GM19372 (cell line): ENCODE results near the gene SEC23IP.
A peak's percentile ranks its signal among the peaks of the same experiment; 100 is the strongest.
"Not testable (repeated sequence)": the region's sequence is repeated elsewhere in the genome, so short reads cannot be mapped to it uniquely, and the experiment has no call there.

Experiments
- ATAC-seq: cut with Tn5 transposase; IDR thresholded peaks from one replicate; pipeline ENCODE4 v1.9.1; 2021; ENCODE audit warnings: mild to moderate bottlenecking, low read depth, moderate library complexity; ENCODE audit not compliant: unreplicated experiment

Gene SEC23IP

DNA sequence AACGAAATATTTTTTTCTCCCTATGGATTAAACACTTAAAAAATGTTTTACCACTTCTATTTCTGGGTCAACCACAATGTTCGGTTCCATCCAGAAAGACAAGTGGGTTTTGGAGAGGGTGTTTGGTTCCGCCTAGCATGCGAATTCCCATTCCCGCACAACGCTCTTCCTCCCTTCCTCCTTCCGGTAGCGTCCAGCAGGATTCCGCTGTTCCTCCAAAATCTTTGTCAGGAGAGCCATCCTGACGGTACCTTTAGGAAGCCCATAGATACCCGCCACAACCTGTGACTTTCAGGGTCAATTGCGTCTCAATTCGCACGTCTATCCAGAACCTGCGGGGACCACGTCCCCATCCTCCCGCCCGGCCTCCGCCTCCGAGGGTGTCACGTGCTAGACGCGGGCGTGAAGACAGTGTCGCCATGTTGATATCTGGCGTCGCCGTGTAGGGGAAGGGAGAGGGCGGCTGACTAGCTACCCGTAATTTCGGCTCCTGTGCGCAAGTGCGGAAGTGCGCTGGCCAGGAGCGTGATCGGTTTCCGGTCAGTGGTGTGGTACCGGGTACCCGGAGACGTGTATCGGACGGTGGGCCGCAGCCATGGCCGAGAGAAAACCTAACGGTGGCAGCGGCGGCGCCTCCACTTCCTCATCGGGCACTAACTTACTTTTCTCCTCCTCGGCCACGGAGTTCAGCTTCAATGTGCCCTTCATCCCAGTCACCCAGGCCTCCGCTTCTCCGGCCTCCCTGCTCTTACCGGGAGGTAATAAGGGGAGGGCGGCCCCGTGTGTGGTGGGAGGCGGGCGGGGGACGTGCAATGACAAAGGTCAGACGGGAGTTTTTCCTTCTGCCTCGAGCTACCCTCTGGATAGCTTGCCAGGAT, at the start of gene SEC23IP:
TSS of gene SEC23IP (plus strand) at position 543 of the 878 bp plus-strand sequence. CDS start at position 596, 53 bp downstream.
- ATAC-seq, result peak; percentile 99

DNA sequence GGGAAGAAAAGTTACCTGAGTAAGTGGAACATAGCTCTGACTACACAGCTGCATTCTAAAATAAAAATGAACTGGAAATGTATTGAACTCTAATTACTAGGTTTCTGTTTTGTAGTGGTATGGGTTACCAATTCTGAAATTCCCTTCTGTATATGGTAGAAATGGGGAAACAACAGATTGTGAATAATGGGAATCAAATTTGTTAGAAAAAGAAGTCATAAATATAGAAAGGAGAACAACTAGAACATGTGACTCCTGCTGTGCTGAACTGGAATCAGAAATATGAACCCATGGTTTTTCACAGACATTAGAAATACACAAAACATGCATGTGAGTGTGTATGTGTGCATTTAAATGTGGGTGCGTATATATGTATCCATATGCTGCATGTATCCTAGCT, 46.9 kb upstream of the SEC23IP start:
- ATAC-seq, result no peak

DNA sequence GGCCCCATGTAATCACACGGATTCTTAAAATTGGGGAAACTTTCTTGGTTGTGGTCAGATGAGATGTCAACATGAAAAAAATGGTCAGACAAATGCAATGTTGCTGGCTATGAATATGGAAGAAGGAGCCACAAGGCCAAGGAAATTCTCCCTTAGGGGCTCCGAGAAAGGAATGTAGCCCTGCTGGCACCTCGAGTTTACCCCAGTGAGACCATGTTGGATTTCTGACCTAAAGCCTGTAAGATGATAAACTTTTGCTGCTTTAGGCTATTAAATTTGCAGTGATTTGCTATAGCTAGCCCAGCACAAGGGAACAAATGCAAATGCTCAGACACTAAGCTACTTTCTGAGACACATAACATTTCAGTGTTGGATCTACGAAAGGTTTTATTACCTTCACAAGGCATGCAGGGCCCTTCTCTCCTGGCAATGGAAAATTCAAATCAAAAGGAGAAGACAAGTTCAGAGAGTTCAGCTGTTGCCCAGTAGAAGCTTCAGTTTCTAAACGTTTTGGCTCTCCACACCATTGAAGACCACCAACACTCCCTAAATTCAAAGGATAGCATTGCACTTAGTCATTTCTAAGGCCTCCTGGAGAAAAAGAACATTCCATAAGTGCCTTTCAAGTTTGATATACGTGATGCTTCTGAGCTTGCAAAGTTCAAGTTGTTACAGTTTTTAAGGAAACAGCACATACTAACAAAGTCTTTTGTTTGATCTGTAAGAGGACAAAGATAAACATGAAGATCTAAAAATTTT, 43.3 kb upstream of the SEC23IP start:
- no peak for ATAC-seq

DNA sequence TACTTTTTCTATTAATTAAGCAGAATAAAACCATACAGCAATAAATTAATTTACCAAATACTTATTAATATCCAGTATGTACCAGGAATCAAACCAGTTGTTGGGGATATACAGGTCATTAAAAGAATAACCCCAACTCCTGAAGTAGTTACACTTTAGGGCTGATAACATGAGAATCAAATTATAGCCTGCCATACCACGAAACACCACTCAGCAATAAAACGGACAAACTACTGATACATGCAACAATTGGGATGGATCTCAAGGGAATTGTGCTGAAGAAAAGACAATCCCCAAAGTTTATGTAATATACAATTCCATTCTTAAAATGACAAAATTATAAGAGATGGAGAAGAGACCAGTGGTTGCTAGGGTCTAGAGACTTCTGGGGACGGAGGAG, 42.6 kb upstream of the SEC23IP start:
- ATAC-seq, result no peak

DNA sequence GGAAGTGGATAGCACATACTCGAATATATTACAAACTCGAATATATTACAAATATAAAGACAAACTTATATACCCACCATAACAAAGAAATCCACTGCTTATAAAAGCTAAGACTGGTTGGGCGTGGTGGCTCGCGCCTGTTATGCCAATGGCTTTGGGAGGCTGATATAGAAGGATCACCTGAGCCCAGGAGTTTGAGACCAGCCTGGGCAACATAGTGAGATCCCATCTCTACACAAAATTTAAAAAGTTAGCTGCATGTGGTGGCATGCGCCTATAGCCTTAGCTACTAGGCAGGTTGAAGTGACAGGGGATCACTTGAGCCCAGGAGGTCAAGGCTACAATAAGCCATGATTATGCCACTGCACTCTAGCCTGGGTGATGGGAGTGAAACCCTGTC, 40.3 kb upstream of the SEC23IP start:
- no peak for ATAC-seq

DNA sequence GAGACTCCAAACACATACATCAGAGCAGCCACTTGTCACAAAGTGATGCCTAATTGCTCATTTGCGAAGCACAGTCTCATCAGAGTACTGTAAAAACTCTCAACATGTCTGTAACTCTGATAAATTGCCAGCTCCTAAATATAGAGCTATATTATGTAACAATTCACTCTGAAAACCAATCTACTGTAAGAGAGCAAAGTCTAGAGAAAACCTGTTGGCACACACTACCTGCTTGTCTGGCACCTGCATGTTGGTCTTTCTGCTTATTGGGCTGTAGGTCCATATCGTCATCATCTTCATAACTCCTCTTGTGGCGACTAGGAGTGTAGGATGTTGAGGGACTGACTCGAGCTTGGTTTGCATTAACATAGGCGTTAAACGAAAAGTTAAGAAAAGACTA, 39.7 kb upstream of the SEC23IP start:
- no peak for ATAC-seq

DNA sequence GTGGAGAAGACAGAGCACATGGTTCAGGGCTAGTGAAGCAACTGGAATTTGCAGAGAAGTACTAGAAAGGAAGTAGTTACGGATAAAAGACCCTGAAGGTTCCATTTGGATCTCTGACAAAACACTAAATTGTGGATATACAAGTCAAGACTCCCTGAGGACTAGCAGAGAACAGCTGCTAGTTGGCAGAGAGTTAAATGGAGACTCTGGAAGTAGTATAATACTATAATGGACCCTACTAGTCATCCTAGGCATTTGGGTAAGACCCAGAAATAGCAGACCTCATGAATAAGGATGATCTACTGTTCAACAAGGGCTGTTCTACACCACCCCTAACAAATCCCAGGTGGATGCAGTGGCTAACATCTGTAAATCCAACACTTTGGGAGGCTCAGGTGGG, 39.0 kb upstream of the SEC23IP start:
- ATAC-seq, result no peak

DNA sequence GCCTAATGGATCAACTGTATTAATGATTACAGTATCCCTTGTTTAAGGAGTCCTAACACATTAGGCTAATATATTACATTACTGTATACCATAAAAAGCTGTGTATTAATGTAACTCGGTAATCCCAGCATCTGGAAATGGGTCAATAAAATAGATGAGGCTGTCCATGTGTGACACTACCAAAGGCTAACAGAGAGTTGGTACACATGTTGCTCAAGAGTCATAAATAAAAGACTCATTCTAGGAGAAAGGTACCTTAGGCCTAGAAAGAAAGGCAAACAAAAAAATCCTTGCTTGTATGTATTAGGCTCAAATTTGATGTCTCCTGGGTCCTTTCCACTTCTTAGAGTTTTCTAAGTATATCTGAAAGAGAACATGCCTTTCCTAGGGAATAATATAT, 34.5 kb upstream of the SEC23IP start:
- no peak for ATAC-seq

DNA sequence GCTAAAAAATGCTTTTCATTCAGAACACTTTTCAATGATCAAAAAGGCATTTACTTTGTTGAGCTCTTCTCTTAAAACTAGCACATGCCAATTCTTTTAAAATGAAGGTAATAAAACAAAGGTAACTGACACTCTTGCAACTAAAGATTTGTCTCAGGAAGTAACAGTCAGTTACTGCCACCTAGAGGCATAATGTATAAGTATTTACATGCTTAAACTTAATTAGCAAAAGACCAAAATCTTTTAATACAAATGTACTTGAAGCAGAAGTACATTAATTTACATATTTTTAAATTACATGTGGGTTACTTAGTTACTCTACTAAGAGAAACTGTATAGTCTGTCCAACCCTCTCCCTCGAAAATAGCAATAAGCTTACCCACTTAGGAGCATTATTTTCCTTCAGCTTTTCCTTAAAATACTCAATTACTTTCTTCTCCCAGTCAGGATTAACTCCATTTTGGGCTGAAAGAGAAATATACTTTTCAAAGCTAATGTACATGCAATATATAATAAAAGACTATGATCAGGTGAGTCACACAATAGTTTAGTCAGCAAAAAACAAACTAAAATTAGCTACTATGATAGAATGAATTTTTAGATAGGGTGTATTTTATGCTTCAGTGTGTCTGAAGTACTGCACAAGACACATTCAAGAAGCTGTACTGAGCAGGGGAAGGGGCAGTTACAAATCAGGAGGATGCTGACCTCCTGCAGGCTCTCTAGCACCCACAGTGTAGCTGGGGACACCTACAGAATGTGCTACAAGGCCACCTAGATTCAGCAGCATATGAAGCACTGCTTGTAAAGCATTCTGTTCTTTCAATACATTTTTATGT, 32.9 kb upstream of the SEC23IP start:
- no peak for ATAC-seq

DNA sequence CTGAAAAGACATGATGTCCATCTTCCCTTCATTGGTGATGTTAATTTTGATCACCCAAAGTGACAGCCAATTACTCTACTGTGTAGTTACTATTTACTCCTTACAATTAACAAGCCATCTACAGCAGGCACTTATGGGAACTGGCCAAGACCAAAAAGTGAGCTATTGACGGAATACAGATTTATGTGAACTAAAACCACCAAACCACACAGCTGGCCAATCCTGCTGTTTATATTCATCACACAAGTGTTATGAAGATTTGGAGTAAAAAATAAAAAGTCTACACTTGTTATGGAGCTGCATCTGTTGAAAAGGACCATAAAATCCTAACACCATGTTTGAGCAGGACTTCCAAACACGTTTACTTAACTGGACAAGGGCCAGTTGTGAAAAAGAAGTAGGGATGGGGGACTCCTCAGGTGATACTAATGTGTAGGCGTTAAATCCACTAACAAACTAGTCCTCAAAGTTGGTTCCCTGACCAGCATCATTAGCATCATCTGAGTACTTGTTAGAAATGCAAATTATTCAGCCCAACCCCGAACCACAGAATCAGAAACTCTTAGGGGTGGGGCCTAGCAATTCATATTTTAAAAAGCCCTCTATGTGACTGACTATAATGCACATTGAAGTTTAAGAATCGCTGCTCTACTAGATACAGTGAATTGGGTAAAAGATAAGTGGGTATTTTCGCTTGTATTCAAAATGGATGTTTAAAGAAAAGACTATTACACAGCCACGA, 31.5 kb upstream of the SEC23IP start:
- ATAC-seq, result no peak

DNA sequence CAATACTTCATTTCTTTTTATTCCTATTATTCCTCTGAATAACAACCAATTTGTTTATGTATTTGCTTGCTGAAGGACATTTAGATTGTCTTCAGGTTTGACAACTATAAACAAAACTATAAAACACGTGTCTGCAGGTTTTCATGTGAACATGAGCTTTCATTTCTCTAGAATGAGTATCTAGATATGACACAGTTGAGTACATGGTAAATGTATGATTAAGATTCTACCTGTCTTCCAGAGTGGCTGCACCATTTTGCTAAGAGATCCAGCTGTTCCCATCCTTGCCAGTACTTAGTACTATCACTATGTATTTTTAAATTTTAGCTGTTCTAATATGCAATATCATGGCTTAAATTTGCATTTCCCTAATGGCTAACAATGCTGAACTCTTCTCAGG, 30.0 kb upstream of the SEC23IP start:
- ATAC-seq, result no peak

DNA sequence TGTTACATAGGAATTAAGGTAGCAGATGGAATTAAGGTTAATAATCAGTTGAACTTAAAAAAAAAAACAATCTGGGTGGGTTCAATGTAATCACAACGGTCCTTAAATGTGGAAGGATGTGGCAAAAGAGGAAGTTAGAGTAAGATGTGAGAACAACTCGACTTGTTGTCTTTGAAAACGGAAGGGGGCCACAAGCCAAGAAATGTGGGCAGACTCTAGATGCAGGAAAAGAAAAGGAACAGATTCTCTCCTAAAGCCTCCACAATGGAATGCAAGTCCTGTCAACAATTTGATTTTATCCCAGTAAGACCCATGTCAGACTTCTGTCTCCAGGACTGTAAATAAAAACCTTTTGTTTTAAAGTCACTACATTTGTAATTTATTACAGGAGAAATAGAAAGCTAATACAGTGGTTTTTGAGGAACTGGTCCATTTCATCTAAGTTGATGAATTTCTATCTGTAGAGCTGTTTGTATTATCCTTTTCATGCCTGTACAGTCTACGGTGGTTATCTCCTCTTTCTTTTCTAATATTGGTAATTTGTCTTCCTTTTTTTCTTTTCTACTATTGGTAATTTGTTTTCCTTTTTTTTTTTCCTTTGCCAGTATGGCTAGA, 28.5 kb upstream of the SEC23IP start:
- no peak for ATAC-seq

DNA sequence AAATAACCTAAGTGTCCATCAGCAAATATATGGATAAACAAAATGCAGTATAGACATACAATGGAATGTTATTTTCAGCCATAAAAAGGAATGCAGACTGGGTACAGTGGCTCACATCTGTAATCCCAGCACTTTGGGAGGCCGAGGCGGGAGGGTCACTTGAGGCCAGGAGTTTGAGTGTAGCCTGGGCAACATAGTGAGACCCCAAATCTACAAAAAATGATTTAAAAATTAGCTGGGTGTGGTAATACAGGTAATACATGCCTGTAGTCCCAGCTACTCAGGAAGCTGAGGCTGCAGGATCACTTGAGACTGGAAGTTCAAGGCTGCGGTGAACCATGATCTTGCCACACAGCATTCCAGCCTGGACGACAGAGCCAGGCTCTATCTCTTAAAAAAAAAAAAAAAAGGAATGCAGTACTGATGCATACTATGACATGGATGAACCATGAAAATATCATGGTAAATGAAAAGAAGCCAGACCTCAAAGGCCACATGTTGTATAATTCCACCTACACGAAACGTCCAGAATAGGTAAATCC, 26.8 kb upstream of the SEC23IP start:
- ATAC-seq, result no peak

DNA sequence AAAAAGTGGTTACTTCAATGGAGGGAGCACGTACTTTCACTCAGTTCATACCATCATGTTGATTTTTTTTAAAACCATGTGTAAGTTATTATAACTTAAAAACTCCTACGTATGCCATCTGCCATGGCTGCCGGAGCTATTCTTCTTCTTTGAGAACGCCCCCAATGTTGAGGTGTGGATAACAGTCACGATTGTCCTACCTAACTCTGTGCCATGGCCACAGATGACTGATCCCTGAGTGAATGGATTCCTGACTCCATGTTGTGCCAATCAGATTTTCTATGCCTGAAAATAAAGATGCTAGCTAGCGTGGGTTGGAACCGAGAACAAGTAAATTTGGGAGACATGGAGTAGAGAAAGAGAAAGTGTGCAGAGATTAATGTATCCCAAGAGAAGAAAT, 25.2 kb upstream of the SEC23IP start:
- ATAC-seq, result no peak

DNA sequence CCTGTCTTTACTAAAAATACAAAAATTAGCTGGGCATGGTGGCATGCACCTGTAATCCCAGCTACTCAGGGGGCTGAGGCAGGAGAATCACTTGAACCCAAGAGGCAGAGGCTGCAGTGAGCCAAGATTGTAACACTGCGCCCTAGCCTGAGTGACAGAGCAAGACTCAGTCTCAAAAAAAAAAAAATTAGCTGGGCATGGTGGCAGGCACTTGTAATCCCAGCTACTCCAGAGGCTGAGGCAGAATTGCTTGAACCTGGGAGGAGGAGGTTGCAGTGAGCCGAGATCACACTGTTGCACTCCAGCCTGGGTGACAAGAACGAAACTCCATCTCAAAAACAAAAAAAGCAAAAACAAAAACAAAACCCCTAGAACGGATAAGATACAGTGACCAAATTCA, 23.1 kb upstream of the SEC23IP start:
- ATAC-seq, result not testable (repeated sequence)

DNA sequence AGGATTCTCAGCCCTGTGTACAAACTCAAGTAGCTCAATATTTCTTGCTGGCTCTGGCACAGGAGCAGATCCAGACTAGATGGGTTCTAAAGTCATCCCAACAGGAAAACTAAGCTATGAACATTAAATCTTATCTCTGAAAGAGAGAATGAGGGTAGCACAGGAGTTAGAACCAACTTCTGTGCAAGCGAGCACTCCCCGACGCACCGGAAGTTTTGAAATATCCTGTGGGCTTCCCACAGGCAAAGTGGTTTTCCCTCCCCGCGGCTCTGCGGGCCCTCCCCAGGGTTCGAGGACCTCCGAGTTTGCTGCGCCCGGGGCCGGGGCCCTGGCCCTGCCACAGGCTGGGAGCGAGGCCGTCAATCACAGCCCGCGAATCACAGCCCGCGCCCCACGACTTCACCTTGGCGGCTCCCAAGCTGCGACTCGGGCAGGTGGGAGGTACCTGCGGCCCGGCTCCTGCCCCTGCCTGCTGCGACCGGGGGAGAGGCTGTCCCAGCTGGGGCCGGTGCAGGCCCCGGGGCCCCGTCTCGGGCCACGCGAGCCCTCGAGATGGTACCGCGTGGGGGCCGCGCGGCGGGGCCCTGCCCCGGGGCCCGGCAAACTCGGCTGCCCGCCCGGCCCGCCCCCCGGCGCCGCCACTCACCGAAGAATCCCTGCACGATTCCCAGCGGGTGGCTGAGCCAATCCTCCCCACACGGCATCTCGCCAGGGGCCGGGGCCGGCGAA, 20.5 kb upstream of the SEC23IP start:
- peak; percentile 30 for ATAC-seq

DNA sequence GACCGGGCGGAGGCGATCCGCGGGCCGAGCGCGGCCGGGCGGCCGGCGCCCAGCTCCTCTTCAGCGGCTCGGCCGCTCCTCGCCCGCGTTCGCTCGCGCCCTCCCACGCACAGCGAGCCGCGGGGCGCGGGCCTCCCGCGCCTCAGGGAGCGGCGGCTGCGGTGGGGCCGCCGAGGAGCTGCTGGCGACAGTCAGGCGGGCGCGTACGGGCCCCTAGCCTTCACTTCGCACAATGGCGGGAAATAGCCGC, 20.0 kb upstream of the SEC23IP start, which contains the start of gene MCMBP:
TSS of gene MCMBP (minus strand) at position 234 of the 250 bp plus-strand sequence. CDS start 259 bp downstream, outside the sequence.
- peak; percentile 25 for ATAC-seq

DNA sequence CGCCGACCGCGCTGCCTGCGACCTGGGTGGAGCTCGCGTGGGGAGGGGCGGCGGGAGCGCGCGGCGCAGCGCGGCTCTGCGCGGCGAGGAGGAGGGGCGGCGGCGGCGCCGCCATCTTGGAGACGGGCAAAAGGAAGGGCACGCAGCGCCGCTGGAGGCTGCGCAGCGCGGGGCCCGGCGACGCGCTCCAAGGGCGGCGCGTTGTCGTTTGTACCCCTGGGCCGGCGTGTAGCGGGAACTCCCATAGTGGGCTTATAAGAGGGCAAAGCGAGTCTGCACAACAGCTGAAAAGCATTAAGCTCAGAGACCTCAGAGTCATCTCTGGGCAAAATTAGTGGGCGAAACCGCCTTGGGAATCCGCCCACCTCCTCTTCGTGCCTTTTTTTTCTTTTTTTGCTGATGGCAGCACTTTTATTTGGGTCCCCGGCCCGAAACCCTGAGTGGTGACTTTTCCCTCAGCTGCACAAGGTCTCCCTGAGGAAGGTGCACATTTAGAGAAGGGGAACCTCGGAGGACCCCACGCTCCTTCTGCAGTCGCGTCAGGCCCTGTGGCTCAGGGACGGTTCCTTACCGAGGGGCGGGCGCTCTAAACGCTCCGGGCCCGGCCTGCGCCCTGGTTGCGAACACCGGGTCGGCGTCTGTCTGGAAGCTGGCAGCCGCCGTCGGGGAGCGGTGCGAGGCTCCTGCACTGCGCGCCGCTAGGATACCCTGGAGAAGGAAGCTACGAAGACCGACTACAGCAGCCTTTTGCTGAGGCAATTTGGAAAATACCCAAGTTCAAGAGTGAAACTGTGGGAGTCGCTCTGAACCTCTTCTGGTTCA, 19.5 kb upstream of the SEC23IP start:
- ATAC-seq, result peak; percentile 87
